ENCODE results near the gene LRRC1. TPM values are rescaled to one million over a fixed set of nuclear protein-coding genes. Genes with fewer than 3 reads are reported as not detected.

LRRC1 gene
- total and polyA plus RNA-seq, 2 donors (not counting 3 experiments of a cell fraction or from before 2014, with no cell fraction given) = 5.6 to 11.7 TPM

DNA sequence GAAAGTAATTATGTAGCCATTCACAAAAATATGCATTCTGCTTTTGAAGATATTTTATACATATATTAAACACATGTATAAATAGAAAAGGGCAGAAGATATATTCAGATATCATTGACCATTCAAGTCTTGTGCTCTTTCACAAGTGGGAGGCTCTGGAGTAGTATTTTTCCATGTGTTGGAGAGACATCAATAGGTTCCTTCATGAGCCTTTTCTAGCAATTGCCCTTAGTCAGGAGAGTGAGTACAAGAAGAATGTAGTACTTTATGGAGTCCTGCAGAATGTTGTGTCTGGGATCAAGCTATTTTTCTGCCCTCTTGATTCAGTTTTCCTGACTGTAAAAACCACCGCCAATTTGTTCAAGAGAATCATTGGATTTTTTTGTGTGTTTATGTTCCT lies 117.9 kb downstream of the LRRC1 start:
- Histone ChIP-seq H3K79me2 (ENCODE audit: control insufficient read depth, insufficient read depth, low read length) (no peaks in the 10 kb centered on the region), H3K9me3 (replicated peaks; ENCODE audit: control insufficient read depth, insufficient read depth, low read length) (no peaks in the 10 kb centered on the region), H3K36me3 (ENCODE audit: control insufficient read depth in 2 of 2, extremely low read depth in 1 of 2, insufficient read depth in 2 of 2, low read length in 2 of 2) (peaks cover 0 to 4% of the 10 kb centered on the region in 2 experiments), H3K4me2 (ENCODE audit: insufficient read depth, low read length) (no peak overlapping the region), H3K27me3 (ENCODE audit: control insufficient read depth in 2 of 2, insufficient read depth in 2 of 2, low read length in 2 of 2) (no peaks in the 10 kb centered on the region), H2AFZ (ENCODE audit: low read depth, low read length) (no peak overlapping the region), H3K4me3 (replicated peaks in 1 of 3; ENCODE audit: insufficient read depth in 1 of 3, low read depth in 1 of 3, low read length in 3 of 3) (no peak overlapping the region), H3K4me1 (ENCODE audit: control insufficient read depth, extremely low read depth, insufficient read depth, low read length) (peaks cover 21% of the 10 kb centered on the region), H3K27ac (ENCODE audit: insufficient read depth, low read depth, low read length) (no peak overlapping the region), H3K9me1 (replicated peaks; ENCODE audit: control insufficient read depth, extremely low read depth, insufficient read depth, low read length) (no peaks in the 10 kb centered on the region), H4K20me1 (replicated peaks; ENCODE audit: control insufficient read depth, extremely low read depth, insufficient read depth, low read length) (no peaks in the 10 kb centered on the region), H3K9ac (replicated peaks; ENCODE audit: extremely low read depth, insufficient read depth, low read length) (no peak overlapping the region)
- intact Hi-C loops (cut with micrococcal nuclease) (no loop called here), dilution Hi-C loops (cut with MboI; ENCODE audit: extremely low pct_ligation_motif_present, low sequenced_read_pairs) (no loop called here)
- no peak for DNase-seq (ENCODE audit: low read depth, low spot score)
- BruUV-seq (replicated peaks) = no TSS peak
- CTCF ChIA-PET = no interaction called here
- TF ChIP-seq EZH2 (IDR thresholded peaks at IDR 0.05; ENCODE audit: borderline replicate concordance, low read depth, low read length, severe bottlenecking) = no peak
- no peak for TF ChIP-seq GATA2 (IDR thresholded peaks at IDR 0.05; ENCODE audit: insufficient read depth, insufficient read length, low read depth, low read length)
- TF ChIP-seq, protein P1, sequence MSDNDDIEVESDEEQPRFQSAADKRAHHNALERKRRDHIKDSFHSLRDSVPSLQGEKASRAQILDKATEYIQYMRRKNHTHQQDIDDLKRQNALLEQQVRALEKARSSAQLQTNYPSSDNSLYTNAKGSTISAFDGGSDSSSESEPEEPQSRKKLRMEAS (IDR thresholded peaks at IDR 0.05; ENCODE audit: insufficient read depth, insufficient read length) = no peak
- no peak for TF ChIP-seq MYC (IDR thresholded peaks at IDR 0.05; ENCODE audit: low read depth, low read length)
- no peak for TF ChIP-seq POLR2AphosphoS5 (IDR thresholded peaks at IDR 0.05; ENCODE audit: insufficient read depth, low read depth, low read length)
- no peak for TF ChIP-seq FOS (IDR thresholded peaks at IDR 0.05; ENCODE audit: borderline replicate concordance, insufficient read depth, low read length)
- TF ChIP-seq JUN (IDR thresholded peaks at IDR 0.05; ENCODE audit: borderline replicate concordance, insufficient read depth, insufficient read length, low read depth) = no peak
- TF ChIP-seq POLR2A (IDR thresholded peaks at IDR 0.05; ENCODE audit: low read depth, low read length) = no peak
- TF ChIP-seq, protein P2, sequence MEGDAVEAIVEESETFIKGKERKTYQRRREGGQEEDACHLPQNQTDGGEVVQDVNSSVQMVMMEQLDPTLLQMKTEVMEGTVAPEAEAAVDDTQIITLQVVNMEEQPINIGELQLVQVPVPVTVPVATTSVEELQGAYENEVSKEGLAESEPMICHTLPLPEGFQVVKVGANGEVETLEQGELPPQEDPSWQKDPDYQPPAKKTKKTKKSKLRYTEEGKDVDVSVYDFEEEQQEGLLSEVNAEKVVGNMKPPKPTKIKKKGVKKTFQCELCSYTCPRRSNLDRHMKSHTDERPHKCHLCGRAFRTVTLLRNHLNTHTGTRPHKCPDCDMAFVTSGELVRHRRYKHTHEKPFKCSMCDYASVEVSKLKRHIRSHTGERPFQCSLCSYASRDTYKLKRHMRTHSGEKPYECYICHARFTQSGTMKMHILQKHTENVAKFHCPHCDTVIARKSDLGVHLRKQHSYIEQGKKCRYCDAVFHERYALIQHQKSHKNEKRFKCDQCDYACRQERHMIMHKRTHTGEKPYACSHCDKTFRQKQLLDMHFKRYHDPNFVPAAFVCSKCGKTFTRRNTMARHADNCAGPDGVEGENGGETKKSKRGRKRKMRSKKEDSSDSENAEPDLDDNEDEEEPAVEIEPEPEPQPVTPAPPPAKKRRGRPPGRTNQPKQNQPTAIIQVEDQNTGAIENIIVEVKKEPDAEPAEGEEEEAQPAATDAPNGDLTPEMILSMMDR (IDR thresholded peaks at IDR 0.05; ENCODE audit: extremely low read depth in 1 of 2, insufficient read depth in 1 of 2, low read depth in 1 of 2, low read length in 2 of 2) = no peak
- POLR2A ChIA-PET = no interaction called here
- no peak for FAIRE-seq
